ENCODE data around the gene TRIM56. TPM values are rescaled to one million over a fixed set of nuclear protein-coding genes. Genes with fewer than 3 reads are reported as not detected.
"Not testable (repeated sequence)": the region's sequence is repeated elsewhere in the genome, so short reads cannot be mapped to it uniquely, and the experiment has no call there.

TRIM56 gene
- total RNA-seq, 1 experiment from 2014 or later, result 8.3 TPM

GRCh38 chr7:101126651-101127459 lies 41.6 kb downstream of the TRIM56 start, which contains the start of gene SERPINE1:
SERPINE1 (plus strand) TSS chr7:101127104; CDS start chr7:101128394, 1,290 bp downstream.
- peak within 1 kb of the TSS; percentile 51 for H3K27ac ChIP-seq
- no peaks in the 10 kb centered on the region for H3K9me3 ChIP-seq (replicated peaks)
- H3K4me3 ChIP-seq, result peak within 1 kb of the TSS; percentile 34
- DNase-seq, result peak; percentile 94 to 95
- no peaks in the 10 kb centered on the region for H3K36me3 ChIP-seq
- no peaks in the 10 kb centered on the region for H3K27me3 ChIP-seq
- peaks cover 21% of the 10 kb centered on the region for H3K4me1 ChIP-seq

DNA sequence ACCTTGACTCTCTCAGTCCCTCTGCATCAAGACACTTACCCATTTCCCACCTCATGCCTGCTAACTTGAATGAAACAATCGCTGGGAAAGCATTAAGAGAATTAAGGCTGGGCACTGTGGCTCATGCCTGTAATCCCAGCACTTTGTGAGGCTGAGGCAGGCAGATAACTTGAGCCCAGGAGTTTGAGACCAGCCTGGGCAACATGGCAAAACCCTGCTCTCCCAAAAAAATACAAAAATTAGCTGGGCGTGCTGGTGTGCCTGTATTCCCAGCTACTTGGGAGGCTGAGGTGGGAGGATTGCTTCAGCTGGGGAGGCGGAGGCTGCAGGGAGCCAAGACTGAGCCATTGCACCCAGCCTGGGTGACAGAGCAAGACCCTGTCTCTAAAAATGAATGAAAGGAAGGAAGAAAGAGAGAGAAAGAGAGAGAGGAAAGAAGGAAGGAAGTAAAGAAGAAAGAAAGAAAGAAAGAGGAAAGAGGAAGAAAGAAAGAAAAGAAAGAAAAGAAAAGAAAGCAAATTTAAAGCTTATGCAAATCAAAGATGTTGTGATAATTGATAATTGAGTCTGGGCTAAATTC lies 42.3 kb downstream of the TRIM56 start:
- H3K27me3 ChIP-seq, result no peaks in the 10 kb centered on the region
- no peak overlapping the region for H3K27ac ChIP-seq
- no peaks in the 10 kb centered on the region for H3K9me3 ChIP-seq (replicated peaks)
- DNase-seq, result no peak
- H3K4me3 ChIP-seq, result peak overlapping the region; percentile 34
- H3K4me1 ChIP-seq, result peaks cover 19% of the 10 kb centered on the region
- H3K36me3 ChIP-seq, result no peaks in the 10 kb centered on the region

GRCh38 chr7:101128040-101128834 lies 43.0 kb downstream of the TRIM56 start:
- H3K9me3 ChIP-seq (replicated peaks), result no peaks in the 10 kb centered on the region
- H3K27ac ChIP-seq, result no peak overlapping the region
- H3K36me3 ChIP-seq, result no peaks in the 10 kb centered on the region
- no peak overlapping the region for H3K4me3 ChIP-seq
- DNase-seq, result no peak
- H3K27me3 ChIP-seq, result no peaks in the 10 kb centered on the region
- peaks cover 17% of the 10 kb centered on the region for H3K4me1 ChIP-seq

- Histone ChIP-seq H3K27ac (no peak overlapping the region), H3K9me3 (replicated peaks) (no peaks in the 10 kb centered on the region), H3K4me1 (peaks cover 11% of the 10 kb centered on the region; the same call in 1 of the 2 replicates), H3K36me3 (no peaks in the 10 kb centered on the region), H3K4me3 (no peak overlapping the region), H3K27me3 (no peaks in the 10 kb centered on the region)
- DNase-seq, result no peak
These were observed 44.4 kb downstream of the TRIM56 start for GRCh38 chr7:101129603-101130117.

DNA sequence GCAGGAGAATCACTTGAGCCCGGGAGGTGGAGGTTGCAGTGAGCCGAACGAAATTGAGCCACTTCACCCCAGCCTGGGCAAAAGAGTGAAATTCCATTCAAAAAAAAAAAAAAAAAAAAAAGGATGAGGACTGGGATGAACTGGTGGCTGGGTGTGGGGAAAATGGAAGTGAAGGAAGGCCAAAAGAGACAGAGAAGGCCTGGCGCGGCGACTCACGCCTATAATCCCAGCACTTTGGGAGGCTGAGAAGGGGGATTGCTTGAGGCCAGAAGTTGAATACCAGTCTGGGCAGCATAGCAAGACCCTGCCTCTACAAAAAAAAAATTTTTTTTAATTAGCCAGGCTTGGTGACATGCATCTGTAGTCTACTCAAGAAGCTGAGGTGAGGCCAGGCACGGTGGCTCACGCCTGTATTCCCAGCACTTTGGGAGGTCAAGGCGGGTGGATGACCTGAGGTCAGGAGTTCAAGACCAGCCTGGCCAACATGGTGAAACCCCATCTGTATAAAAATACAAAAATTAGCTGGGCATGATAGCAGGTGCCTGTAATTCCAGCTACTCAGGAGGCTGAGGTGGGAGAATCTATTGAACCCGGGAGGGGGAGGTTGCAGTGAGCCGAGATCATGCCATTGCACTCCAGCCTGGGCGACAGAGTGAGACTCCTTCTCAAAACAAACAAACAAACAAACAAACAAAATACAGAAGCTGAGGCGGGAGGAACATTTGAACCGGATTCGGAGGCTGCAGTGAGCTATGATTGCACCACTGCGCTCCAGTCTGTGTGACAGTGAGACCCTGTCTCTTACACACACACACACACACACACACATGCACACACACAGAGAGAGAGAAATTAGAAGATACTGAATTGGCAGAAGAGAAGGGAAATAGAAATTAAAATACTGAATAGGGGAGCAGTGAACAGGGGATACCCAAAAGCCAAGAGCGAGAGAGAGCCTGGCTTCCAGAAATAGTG lies 47.6 kb downstream of the TRIM56 start:
- not testable (repeated sequence) for DNase-seq; H3K9me3 ChIP-seq (replicated peaks); H3K4me3 ChIP-seq; H3K27ac ChIP-seq; H3K27me3 ChIP-seq; H3K36me3 ChIP-seq; H3K4me1 ChIP-seq

DNA sequence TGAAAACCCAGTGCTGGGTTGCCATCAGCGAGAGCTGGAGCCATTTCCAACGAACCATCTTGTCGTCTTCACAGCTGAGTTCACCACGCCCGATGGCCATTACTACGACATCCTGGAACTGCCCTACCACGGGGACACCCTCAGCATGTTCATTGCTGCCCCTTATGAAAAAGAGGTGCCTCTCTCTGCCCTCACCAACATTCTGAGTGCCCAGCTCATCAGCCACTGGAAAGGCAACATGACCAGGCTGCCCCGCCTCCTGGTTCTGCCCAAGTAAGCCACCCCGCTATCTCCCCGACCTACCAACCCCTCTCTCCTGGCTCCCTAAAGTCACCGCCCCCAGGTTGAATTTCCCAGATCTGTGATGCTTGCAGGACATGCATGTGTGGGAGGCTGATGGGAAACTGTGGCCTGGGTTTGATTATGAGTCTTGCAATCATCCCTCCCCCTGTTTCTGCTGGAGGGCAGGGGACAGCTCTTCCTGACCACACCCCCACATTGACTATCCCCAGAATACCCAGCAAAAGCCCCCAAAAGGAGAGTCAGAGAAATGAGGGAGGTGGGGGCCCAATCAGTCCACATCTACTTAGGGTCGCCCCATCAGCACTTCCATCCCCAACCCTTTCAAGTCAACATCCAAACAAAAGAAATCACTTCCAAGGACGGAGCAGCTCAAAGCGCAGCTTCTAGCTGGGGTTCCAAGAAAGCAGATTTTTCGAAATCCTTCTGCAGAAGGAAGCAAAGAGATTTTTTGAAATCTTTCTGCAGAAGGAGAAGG lies 48.5 kb downstream of the TRIM56 start:
- H3K27ac ChIP-seq, result no peak overlapping the region
- H3K27me3 ChIP-seq, result no peaks in the 10 kb centered on the region

DNA sequence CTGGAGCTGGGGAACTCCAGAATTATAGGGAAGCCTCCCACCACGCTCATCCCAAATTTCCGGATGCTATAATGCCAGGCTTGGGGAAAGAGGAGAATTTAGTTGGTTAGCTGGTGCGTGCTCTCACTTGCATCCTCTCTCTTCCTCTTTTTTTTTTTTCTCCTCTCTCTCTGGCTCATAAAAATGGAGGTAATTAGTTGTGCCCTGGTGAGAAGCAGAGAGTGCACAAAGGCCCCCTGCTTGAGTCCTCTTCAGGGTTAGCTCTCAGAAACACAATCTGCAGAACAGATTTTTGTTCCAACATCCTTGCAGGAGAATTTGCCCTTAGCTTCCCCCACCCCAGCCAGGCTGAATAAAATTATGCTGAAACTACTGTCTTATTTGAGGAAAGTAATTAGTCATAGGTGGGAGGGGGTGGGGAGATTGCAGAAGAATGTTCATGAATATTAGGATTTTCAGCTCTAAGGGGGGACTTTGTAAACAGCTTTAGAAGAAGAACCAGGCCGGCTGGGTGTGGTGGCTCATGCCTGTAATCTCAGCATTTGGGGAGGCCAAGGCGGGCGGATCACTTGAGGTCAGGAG lies 49.2 kb downstream of the TRIM56 start:
- Histone ChIP-seq H3K9me3 (replicated peaks) (no peaks in the 10 kb centered on the region), H3K36me3 (no peaks in the 10 kb centered on the region), H3K4me3 (no peak overlapping the region), H3K27ac (no peak overlapping the region), H3K4me1 (peaks cover 11% of the 10 kb centered on the region), H3K27me3 (no peaks in the 10 kb centered on the region)
- no peak for DNase-seq

More for the DNA sequence above, 48.5 kb downstream of the TRIM56 start:
- H3K4me1 ChIP-seq, result peaks cover 7% of the 10 kb centered on the region
- no peak for DNase-seq
- H3K4me3 ChIP-seq, result no peak overlapping the region
- no peaks in the 10 kb centered on the region for H3K9me3 ChIP-seq (replicated peaks)
- no peaks in the 10 kb centered on the region for H3K36me3 ChIP-seq

DNA sequence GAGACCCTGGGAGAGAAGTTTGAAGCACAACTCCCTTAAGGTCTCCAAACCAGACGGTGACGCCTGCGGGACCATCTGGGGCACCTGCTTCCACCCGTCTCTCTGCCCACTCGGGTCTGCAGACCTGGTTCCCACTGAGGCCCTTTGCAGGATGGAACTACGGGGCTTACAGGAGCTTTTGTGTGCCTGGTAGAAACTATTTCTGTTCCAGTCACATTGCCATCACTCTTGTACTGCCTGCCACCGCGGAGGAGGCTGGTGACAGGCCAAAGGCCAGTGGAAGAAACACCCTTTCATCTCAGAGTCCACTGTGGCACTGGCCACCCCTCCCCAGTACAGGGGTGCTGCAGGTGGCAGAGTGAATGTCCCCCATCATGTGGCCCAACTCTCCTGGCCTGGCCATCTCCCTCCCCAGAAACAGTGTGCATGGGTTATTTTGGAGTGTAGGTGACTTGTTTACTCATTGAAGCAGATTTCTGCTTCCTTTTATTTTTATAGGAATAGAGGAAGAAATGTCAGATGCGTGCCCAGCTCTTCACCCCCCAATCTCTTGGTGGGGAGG lies 52.5 kb downstream of the TRIM56 start:
- no peaks in the 10 kb centered on the region for H3K27me3 ChIP-seq
- DNase-seq, result no peak
- H3K4me3 ChIP-seq, result peak overlapping the region; percentile 44; the same call in 1 of the 2 replicates
- H3K9me3 ChIP-seq (replicated peaks), result no peaks in the 10 kb centered on the region
- H3K27ac ChIP-seq, result peak overlapping the region; percentile 87
- no peaks in the 10 kb centered on the region for H3K36me3 ChIP-seq
- peaks cover 11% of the 10 kb centered on the region for H3K4me1 ChIP-seq

GRCh38 chr7:101138213-101138870 lies 53.1 kb downstream of the TRIM56 start:
- Histone ChIP-seq H3K4me1 (peaks cover 11% of the 10 kb centered on the region), H3K36me3 (no peaks in the 10 kb centered on the region), H3K4me3 (peak overlapping the region; percentile 44), H3K27ac (peak overlapping the region; percentile 87), H3K9me3 (replicated peaks) (no peaks in the 10 kb centered on the region), H3K27me3 (no peaks in the 10 kb centered on the region)
- DNase-seq, result peak; percentile 94 to 96

- Histone ChIP-seq H3K4me1 (peaks cover 14% of the 10 kb centered on the region), H3K4me3 (no peak overlapping the region), H3K27me3 (0 out of 2 replicates have a peak, but pooled peaks cover 5% of the 10 kb centered on the region), H3K9me3 (replicated peaks) (no peaks in the 10 kb centered on the region), H3K27ac (no peak overlapping the region), H3K36me3 (no peaks in the 10 kb centered on the region)
- peak in 1 of 2 experiments; percentile 49 for DNase-seq
These were observed 55.0 kb downstream of the TRIM56 start for GRCh38 chr7:101140339-101140699.

GRCh38 chr7:101140746-101141382 lies 55.6 kb downstream of the TRIM56 start:
- Histone ChIP-seq H3K36me3 (no peaks in the 10 kb centered on the region), H3K27ac (no peak overlapping the region), H3K4me1 (peaks cover 14% of the 10 kb centered on the region), H3K27me3 (peaks cover 5% of the 10 kb centered on the region; the same call in 1 of the 2 replicates), H3K9me3 (replicated peaks) (no peaks in the 10 kb centered on the region), H3K4me3 (no peak overlapping the region)
- DNase-seq, result no peak

Measured in SJCRH30 (cell line).